GM04504 (cell line): ENCODE data around the gene PEX14.

Experiments
- DNase-seq: peaks from one replicate; pipeline ENCODE4 v3.0.0-alpha.2; 2012; ENCODE audit warnings: low read depth

Gene PEX14

GRCh38 chr1:10540277-10541005 is 65.7 kb downstream of the PEX14 start:
- peak; percentile 10 for DNase-seq

DNA sequence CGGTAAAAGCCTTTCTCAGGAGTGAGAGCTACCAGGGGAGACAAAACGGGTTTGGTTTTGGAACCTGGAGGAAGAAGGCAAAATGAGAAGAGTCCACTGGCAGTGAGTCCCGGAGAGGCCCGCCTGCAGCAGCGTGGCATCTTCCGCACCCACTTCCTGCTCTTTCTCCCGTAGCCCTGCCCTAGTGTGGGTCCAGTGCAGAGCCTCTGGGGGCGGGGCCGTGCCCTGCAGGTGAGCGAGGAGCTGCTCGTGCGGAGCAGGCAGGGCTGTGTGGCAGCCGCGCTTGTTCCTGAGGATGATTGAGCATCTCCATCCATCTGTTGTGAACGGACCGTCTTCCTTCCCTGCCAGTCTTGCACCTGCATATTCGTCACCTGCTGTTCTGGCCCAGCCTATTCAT is 66.5 kb downstream of the PEX14 start:
- DNase-seq = no peak

GRCh38 chr1:10544239-10544638 is 69.5 kb downstream of the PEX14 start:
- no peak for DNase-seq

GRCh38 chr1:10546896-10547295 is 72.1 kb downstream of the PEX14 start:
- DNase-seq = no peak

DNA sequence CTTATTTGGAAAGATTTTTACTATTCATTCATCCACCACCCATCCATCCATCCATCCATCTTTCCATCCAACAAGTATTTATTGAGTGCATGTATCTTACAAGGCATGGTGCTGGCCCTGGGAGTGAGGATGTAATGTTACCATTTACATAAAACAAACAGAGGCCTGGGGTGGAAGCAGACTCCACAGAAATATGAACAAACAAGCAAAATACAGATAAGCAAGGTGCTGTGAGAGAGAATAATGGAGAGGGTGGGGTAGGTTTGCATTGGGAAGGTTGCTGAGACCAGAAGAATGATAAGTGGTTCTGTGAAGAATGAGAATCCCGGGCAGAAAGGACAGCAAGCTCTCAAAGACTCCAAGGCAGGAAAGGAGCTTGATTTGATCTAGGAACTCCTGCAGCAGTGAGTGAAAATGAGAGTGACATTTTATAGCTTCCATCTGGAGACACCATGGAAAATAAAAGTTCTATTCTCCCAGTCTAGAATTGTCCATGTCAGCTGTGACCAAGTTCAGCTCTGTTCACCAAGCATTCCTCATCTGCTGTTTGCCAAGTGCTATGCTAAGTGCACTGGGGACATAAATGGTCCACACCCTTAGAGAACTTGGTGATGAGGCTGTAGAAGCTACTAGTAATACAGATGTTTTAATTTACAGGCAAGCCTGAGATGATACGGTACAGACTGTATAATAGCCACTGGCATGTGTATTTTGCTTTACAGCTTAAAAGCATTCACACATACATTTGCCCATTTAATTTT is 75.3 kb downstream of the PEX14 start:
- peak; percentile 17 for DNase-seq

DNA sequence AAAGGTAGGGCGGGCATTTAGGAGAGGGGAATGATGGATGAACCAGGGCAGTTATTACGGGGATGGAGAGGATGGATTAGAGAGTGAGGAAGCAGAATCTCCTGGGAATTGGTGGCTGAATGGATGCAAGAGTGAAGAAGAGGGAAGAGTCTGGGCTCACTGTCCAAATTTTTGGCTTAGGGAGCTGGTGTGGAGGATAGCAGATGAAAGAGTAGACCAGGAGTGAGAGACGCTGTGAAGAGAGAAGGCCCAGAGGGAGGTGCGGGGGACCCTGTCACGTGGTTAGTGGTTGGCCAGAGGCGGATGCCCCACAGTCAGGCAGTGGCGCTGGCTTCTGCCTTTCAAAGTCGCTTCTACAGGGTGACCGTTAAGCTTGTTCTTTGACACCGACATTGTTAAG is 78.4 kb downstream of the PEX14 start:
- DNase-seq = no peak

GRCh38 chr1:10555635-10556429 is 81.1 kb downstream of the PEX14 start:
- DNase-seq = no peak

- DNase-seq = no peak
These were observed 81.8 kb downstream of the PEX14 start for GRCh38 chr1:10556430-10557005.

DNA sequence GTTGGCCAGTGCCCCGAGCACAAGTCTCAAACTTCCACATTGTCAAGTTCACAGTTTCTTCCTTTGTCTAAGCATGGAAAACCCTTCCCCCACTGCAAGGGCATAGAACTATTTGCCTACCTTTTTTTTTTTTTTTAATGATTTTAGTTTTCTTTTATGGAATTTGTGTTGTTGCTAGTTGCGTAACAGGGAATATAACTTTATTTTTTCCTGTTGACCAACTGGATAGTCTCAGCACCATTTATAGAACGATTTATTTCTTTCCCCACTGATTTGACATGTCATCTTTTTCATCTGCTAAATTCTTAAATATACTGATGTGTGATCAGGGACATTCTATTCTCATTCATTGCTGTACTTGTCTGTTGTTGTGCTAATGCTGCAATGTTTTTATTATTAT is 83.0 kb downstream of the PEX14 start:
- DNase-seq = no peak

- DNase-seq = no peak
These were observed 84.6 kb downstream of the PEX14 start for GRCh38 chr1:10559386-10559785.

DNA sequence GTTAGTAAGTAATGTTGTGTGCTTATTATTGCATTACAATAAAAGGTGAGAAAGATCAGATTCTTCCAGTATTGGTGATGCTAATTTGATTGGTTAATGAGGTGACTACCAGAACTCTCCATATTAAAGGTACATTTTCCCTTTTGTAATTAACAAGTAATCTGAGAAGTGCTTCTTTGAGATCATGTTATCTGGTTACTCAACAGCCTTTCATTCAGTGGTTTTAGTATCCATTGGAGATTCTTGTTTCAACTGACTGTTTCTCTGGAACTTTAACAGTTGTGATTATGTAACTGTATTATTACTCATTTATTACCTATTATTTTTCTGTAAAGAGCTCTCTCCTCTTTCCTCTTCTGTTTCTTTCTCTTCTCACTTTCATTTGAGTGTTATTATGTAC is 86.7 kb downstream of the PEX14 start:
- no peak for DNase-seq

DNA sequence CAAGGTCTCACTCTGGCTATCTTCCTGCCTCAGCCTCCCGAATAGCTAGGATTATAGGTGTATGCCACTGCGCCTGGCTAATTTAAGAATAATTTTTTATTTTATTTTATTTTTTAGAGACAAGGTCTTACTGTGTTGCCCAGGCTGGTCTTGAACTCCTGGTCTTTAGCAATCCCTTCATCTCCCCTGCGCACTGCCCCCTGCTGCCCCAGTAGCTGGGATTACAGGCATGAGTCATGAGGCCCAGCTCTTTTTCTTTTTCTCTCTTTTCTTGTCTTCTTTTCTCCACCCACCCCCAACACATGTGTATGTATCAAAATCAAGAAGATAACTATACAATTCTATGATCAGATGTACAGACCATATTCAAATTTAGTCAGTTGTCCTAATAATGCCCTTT is 87.2 kb downstream of the PEX14 start:
- no peak for DNase-seq

DNA sequence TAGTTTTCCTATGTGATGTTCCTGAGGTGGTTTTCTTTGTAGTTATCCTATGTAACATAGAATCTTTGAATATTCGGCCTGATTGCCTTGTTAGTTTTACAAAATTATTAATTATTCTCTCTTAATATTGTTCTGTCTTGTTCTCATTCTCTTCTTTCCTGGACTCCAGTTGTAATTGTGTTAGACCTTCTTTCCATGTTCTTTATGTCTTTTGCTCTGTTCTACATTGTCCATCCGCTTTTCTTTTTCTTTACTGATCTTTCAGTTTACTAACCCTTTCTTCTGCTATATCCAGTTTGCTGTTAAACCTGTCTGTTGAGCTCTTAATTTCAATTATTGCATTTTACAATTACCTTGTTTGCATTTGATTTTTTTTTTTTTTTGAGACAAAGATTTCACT is 89.3 kb downstream of the PEX14 start:
- DNase-seq = no peak

- DNase-seq = no peak
These were observed 94.8 kb downstream of the PEX14 start for GRCh38 chr1:10569531-10569930.

DNA sequence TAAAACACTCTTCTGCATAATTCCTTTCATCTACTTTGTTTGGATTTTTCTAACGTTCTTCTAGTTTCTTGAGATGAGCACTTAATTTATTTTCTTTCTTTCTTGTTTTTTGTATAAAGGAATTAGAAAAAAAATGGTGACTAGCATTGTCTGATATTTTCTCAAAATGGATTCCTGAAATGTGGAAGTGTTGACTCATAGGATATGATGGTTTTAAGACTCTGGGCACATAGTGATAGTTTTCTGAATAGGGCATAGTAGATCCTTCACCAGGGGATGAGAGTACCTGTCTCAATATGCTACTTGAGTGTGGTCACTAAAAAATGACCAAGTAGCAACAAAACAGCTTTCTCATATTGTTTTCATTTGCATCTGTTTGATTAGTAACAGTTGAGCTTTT is 100.9 kb downstream of the PEX14 start:
- no peak for DNase-seq

- no peak for DNase-seq
These were observed 103.3 kb downstream of the PEX14 start for GRCh38 chr1:10578070-10578469.

DNA sequence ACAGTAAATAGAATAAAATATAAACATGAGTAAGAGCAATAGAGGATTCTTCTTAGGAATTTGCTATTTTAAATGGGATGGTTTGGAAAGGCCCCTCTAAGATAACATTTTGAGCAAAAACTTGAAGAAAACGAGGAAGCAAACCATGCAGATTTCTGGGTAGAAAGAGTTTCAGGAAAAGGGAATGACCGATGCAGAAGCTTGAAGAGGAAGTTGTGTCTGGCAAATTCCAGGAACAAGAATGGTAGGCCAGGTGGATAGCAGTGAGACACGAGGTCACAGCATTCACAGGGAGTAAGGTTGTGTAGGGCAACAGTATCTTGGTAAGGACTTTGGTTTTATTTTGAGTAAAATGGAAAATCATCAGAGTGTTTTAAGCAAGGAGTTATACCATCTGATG is 108.9 kb downstream of the PEX14 start:
- no peak for DNase-seq

GRCh38 chr1:10585242-10585641 is 110.5 kb downstream of the PEX14 start:
- DNase-seq = no peak

GRCh38 chr1:10586125-10586524 is 111.4 kb downstream of the PEX14 start:
- DNase-seq = no peak

DNA sequence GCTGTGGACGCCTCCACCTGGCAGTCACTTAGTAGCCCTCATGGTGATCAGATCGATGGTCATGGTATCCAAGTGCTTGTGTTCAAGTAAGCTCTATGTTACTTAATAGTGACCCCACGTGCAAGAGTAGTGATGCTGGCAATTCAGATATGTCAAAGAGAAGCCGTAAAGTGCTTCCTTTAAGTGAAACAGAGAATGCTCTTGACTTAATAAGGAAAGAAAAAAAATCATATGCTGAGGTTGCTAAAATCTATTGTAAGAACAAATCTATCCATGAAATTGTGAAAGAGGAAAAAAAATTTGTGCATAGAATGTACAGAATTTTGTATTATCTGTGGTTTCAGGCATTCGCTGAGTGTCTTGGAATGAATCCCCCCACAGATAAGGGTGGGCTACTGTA is 113.9 kb downstream of the PEX14 start:
- no peak for DNase-seq

DNA sequence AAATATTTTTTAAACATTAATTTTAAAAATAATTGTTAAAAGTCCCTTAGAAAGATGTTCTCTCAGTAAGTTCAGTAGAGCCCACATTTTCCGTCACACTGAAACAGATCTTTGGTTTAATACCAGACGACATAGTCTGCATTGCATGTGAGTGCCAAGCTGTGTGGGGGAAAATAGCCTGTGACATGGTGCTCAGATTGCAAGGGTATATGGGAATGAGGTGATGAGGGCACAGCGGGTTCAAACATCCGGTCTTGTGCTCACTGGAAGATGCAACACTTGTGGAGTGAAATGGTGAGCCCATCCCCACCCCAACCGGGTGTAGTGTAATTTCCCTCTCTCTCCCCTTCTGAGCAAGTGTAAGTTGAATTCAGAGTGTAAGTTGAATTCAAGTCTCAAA is 114.3 kb downstream of the PEX14 start:
- no peak for DNase-seq

GRCh38 chr1:10591010-10591409 is 116.3 kb downstream of the PEX14 start:
- DNase-seq = no peak

- no peak for DNase-seq
These were observed 117.6 kb downstream of the PEX14 start for GRCh38 chr1:10592373-10592772.
